Non-pigmented ciliary epithelial cell (primary cell): ENCODE measurements around the gene TCF12.
"Not testable (repeated sequence)": the region's sequence is repeated elsewhere in the genome, so short reads cannot be mapped to it uniquely, and the experiment has no call there.

ENCODE experiments used
- DNase-seq: peaks from one replicate; pipeline ENCODE4 v3.0.0-alpha.2; 2010; ENCODE audit warnings: low read depth

Gene TCF12

DNA sequence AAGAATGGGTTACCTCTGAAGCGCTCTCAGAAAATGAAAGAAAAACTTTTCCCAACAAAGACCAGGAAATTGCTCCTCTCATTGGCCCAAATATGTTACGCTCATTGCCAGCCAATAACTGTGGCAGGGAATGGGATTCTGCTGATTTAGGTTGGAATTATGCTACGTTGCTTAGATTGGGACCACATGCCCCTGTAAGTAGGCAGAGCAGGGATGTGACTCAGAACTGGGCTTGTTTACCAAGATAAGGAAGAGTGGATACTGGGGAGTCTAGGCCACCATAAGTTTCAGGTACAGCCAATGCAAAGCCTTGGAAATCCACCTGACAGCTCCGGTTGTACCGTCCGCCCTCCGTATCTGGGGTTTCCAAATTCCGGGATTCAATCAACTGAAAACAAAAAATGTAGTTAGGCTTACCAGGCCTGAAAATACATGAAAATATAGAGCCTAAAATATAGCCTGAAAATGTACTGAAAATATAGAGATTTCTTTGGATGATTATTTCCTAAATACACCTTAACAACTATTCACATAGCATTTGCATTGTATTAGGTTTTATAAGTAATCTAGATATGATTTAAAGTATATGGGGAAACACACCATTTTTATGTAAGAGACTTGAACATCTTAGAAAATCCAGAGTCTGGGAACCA, 1.5 kb upstream of the TCF12 start:
- no peak for DNase-seq

GRCh38 chr15:56917652-56918045, 795 bp upstream of the TCF12 start:
- DNase-seq, result no peak

GRCh38 chr15:56919031-56919608, 676 bp downstream of the TCF12 start:
- DNase-seq, result no peak

DNA sequence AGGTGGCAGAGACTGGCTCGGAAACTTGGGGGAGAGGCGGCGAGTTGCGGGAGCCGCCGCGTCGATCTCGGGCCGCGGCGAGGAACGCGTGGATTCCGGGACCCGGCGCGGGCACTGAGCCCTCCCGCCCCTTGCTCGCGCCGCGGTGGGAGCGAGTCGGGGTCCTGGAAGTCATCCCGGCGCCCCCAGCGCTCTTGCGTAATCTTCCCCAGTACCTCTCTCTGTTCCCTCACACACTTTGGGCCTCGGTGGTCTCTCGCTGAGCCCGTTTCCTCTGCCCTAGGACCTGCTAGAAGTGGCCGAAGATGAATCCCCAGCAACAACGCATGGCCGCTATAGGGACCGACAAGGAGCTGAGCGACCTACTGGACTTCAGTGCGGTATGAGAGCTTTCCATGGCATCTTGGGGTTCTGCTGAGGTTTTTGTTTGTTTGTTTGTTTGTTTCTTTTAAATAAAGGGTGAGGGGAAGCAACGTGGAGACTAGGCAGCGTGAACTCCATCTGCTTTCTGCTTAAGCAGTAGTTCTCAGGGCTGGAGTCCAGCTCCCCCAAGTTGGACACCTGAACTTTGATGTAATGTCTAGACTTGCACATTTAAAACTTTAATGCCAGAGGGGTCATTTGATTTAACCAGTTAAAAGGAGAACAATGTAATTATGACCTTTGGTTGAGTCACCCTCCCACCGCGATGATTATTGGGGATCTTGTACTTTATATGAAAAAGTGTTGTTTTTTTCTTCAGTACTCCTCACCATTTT, 1.3 kb downstream of the TCF12 start:
- no peak for DNase-seq

GRCh38 chr15:56920367-56920627, 1.9 kb downstream of the TCF12 start:
- no peak for DNase-seq

GRCh38 chr15:56923174-56923591, 4.7 kb downstream of the TCF12 start:
- no peak for DNase-seq

- no peak for DNase-seq
These were observed 9.4 kb downstream of the TCF12 start for GRCh38 chr15:56927816-56928215.

GRCh38 chr15:56929399-56929798, 11.0 kb downstream of the TCF12 start:
- no peak for DNase-seq

DNA sequence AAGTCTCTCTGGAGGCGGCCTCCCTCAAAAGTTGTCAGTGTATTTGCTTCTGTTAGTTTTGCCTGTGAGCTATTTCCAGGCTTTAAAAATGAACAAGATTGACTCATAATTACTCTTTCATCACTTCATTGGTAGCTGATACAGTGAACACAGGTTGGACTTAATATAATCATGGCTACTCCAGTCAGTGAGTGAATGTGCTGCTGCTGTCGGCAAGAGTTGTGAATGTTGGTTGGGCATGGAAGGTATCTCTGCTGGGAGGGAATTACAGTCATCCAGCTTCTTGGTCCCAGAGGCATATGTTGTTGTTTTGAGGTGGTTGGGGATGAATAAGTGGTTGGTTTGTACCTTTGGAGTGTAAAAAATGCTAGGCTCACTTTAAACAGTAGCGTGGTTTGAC, 11.5 kb downstream of the TCF12 start:
- no peak for DNase-seq

DNA sequence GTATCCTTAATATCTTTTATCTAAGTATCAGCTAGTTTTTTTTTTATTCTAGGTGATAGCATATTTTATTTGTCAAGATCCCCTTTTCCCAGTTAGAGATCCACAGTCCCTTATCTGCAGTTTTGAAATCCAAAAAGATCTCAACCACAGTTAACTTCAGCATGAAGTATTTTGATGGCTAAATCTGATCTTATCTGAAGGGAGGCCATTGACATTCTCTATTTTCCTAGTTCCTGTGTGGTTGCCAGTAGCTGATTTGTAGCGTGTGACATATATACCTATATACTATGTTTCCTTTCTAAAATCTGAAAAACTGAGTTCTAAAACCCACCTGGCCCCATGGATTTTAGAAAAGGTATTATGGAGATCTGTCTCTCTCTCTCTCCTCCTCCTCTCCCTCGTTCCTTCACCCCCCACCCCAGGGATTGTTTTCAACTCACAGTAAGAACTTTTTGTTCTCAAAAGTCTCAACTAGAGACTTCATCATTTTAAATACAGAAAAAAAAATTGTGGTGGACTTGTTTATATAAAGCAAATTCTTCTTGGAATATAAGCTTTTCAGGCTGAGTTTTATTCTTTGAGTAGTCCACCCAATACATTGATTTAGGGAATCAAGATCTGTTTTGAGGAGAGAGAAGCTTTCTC, 12.3 kb downstream of the TCF12 start:
- no peak for DNase-seq

GRCh38 chr15:56931639-56932508, 13.4 kb downstream of the TCF12 start:
- no peak for DNase-seq

DNA sequence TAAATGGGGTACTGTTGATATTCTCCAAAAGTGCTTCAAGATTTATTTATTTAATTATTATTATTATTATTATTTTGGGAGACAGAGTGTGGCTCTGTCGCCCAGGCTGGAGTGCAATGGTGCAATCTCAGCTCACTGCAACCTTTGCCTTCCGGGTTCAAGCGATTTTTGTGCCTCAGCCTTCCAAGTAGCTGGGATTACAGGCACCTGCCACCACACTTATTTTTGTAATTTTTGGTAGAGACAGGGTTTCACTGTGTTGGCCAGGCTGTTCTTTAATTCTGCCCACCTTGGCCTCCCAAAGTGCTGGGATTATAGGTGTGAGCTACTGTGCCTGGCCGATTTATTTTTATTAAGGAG, 14.0 kb downstream of the TCF12 start:
- DNase-seq, result not testable (repeated sequence)

DNA sequence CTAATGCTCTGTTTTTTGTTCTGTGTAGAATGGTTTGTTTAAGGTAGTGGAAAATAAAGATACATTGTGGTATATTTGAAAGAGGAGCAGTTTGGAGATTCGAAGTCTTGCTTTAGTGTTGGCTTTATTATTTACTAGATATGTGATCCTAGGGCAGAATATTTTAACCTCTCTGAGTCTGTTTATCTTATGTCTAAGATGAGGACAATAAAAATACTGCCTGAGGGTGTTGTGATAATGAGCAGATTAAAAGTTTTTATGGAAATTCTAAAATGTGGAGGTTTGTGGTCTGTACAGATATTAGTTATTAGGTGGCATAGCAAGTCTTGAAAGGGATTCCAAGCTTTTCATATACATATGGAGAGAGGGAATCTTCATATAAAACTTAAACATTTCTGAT, 15.0 kb downstream of the TCF12 start:
- DNase-seq, result no peak

GRCh38 chr15:56933811-56934210, 15.4 kb downstream of the TCF12 start:
- DNase-seq, result no peak

- DNase-seq, result no peak
These were observed 15.8 kb downstream of the TCF12 start for GRCh38 chr15:56934269-56934668.

DNA sequence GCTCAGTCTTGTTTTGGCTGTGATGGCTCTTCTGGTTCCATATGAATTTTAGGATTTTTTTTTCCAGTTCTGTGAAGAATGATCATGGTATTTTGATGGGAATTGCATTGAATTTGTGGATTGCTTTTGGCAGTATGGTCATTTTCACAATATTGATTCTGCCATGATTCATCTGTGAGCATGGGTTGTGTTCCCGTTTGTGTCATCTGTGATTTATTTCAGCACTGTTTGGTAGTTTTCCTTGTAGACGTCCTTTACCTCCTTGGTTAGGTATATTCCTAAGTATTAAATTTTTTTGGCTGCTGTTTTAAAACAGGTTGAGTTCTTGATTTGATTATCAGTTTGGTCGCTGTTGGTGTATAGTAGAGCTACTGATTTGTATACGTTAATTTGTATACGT, 18.5 kb downstream of the TCF12 start:
- DNase-seq, result no peak

DNA sequence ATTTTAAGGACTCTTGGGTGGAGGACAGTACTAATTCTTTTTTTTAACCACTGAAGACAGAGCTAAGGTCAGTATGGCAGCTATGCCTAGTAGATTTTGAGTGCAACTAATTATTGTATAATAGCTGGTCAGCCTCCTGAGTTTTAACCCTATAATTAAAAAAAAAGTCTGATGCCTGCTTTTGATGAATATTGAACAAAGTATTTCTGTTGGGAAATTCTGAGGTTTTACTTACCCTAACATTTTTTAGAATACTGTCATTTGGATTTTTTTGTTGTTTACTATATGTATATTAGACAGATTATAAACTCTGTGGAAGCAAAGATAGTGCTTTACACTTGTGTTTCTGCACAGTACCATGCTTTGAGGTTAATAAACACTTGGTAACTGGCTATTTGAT, 20.8 kb downstream of the TCF12 start:
- DNase-seq, result no peak

- no peak for DNase-seq
These were observed 21.9 kb downstream of the TCF12 start for GRCh38 chr15:56940388-56940787.

- DNase-seq, result no peak
These were observed 23.7 kb downstream of the TCF12 start for GRCh38 chr15:56942118-56942517.

GRCh38 chr15:56943403-56943802, 25.0 kb downstream of the TCF12 start:
- DNase-seq, result no peak

GRCh38 chr15:56944485-56944884, 26.0 kb downstream of the TCF12 start:
- DNase-seq, result no peak

GRCh38 chr15:56946150-56946549, 27.7 kb downstream of the TCF12 start:
- DNase-seq, result no peak
